Transverse colon (tissue), 4 donors: Measurements from ENCODE around the gene NUDCD3. TPM values are rescaled to one million over a fixed set of nuclear protein-coding genes. Genes with fewer than 3 reads are reported as not detected.

Source experiments
- DNase-seq: peaks from one replicate; pipeline ENCODE4 v3.0.0-alpha.2; 2019
- H3K27ac ChIP-seq, 4 donors: fragments of 200-600 bp; sonication (generic); 2 replicates each; pipeline ENCODE4 v1.5.1; 2016 to 2018; ENCODE audit warnings: inconsistent platforms in 4 of 4
- H3K27me3 ChIP-seq: fragments of 200-600 bp; sonication (generic); 2 replicates; pipeline ENCODE4 v1.5.1; 2017; ENCODE audit warnings: inconsistent platforms
- H3K36me3 ChIP-seq, 4 donors: fragments of 200-600 bp; sonication (generic); 2 replicates each; pipeline ENCODE4 v1.5.1; 2017 to 2019; ENCODE audit warnings: inconsistent platforms in 4 of 4
- H3K4me1 ChIP-seq, 4 donors: fragments of 200-600 bp; sonication (generic); 2 replicates each; pipeline ENCODE4 v1.5.1; 2017 to 2020; ENCODE audit warnings: inconsistent platforms in 4 of 4
- H3K4me3 ChIP-seq, 4 donors: fragments of 200-600 bp; sonication (generic); 1 replicate in 1 of 4; 2 replicates in 3 of 4; pipeline versions ENCODE4 v1.5.1 to v1.6.1; 2017 to 2019; ENCODE audit warnings: inconsistent platforms in 4 of 4
- H3K9me3 ChIP-seq, 2 donors: fragments of 200-600 bp; sonication (generic); 2 replicates each; pipeline ENCODE4 v1.5.1; 2017 to 2019; ENCODE audit warnings: inconsistent platforms in 2 of 2
- CTCF ChIP-seq, 5 experiments: fragments of 200-600 bp in 3 of 5; fragments of 450-650 bp in 2 of 5; sonication (generic) in 3 of 5; IDR thresholded peaks; 1 replicate in 2 of 5; 2 replicates in 3 of 5; pipeline ENCODE4 v1.5.1; 2016 to 2017; ENCODE audit warnings: antibody characterized with exemption in 5 of 5, inconsistent platforms in 3 of 5, mild to moderate bottlenecking in 2 of 5, moderate library complexity in 1 of 5
- EP300 ChIP-seq: sonication (generic); formaldehyde crosslinking; IDR thresholded peaks from one replicate; pipeline ENCODE4 v1.6.1; 2017; ENCODE audit warnings: antibody characterized with exemption, low read depth
- POLR2A ChIP-seq: fragments of 450-650 bp; IDR thresholded peaks from one replicate; pipeline ENCODE4 v1.6.1; 2016; ENCODE audit warnings: antibody characterized with exemption, mild to moderate bottlenecking, moderate library complexity
- POLR2AphosphoS5 ChIP-seq, 3 donors: sonication (generic); formaldehyde crosslinking; IDR thresholded peaks; one replicate each; pipeline ENCODE4 v1.6.1; 2016; ENCODE audit warnings: antibody characterized with exemption in 3 of 3
- WGBS, 2 donors: methylation state at CpG; one replicate each; pipeline ENCODE4 v1.1.5; 2018; ENCODE audit warnings: low coverage in 1 of 2; 5-methylcytosine and 5-hydroxymethylcytosine counted together
- in situ Hi-C, 4 donors: fragments of 200-750 bp; cut with MboI; loops; one replicate each; pipeline versions ENCODE4 v1.15.0 to v1.15.1; 2017; ENCODE audit warnings: low sequenced_read_pairs in 3 of 4, low pct_ligation_motif_present in 1 of 4, low pct_unique_long_range_greater_than_20kb in 1 of 4
- intact Hi-C: fragments of 100-400 bp; cut with DNase I; formaldehyde crosslinking; loops from one replicate; pipeline ENCODE4 v1.15.1; 2023; ENCODE audit warnings: low total_unique reads
- total RNA-seq, 4 donors: library from RNA; depleted of rRNA; stranded (reverse); fragments of >200 nt; gene quantifications; one replicate each; pipeline ENCODE4 v1.1.0, GENCODE V29; 2016

NUDCD3 gene
- total RNA-seq, 4 donors from 2014 or later, result 31.9 to 76.7 (median 38.6) TPM

GRCh38 chr7:44439926-44440325 is 50.5 kb downstream of the NUDCD3 start:
- no peak overlapping the region for H3K27ac ChIP-seq
- no peak overlapping the region for H3K4me3 ChIP-seq
- TF ChIP-seq EP300 (no peak), POLR2A (no peak), POLR2AphosphoS5 (IDR thresholded peaks at IDR 0.05) (no peak), CTCF (IDR thresholded peaks at IDR 0.05) (no peak)
- intact Hi-C loops (no loop called here), in situ Hi-C loops (no loop called here)
- no peaks in the 10 kb centered on the region for H3K36me3 ChIP-seq
- WGBS, 2 donors, result 69% methylated on average over 3 of the region's 3 CpGs; no CpG with 5 or more reads in 1 of the 2 donors
- H3K27me3 ChIP-seq, result no peaks in the 10 kb centered on the region
- peaks cover 0 to 3% (median 0%) of the 10 kb centered on the region in 4 donors for H3K4me1 ChIP-seq
- H3K9me3 ChIP-seq, result no peaks in the 10 kb centered on the region
- DNase-seq, result no peak

- TF ChIP-seq EP300 (no peak), POLR2A (no peak), POLR2AphosphoS5 (IDR thresholded peaks at IDR 0.05) (no peak), CTCF (IDR thresholded peaks at IDR 0.05) (no peak)
- Histone ChIP-seq H3K27me3 (no peaks in the 10 kb centered on the region), H3K4me3 (no peak overlapping the region), H3K9me3 (no peaks in the 10 kb centered on the region), H3K27ac (no peak overlapping the region), H3K36me3 (no peaks in the 10 kb centered on the region), H3K4me1 (peaks cover 0 to 3% (median 0%) of the 10 kb centered on the region in 4 donors)
- intact Hi-C loops, result no loop called here
- in situ Hi-C loops, result no loop called here
- 96 to 100% methylated on average over 3 to 4 of the region's 4 CpGs for WGBS, 2 donors
- no peak for DNase-seq
These were observed 51.6 kb downstream of the NUDCD3 start for GRCh38 chr7:44438816-44439215.

- Histone ChIP-seq H3K27ac (no peak overlapping the region), H3K4me3 (no peak overlapping the region), H3K9me3 (no peaks in the 10 kb centered on the region), H3K27me3 (no peaks in the 10 kb centered on the region), H3K4me1 (no peaks in the 10 kb centered on the region), H3K36me3 (no peaks in the 10 kb centered on the region)
- TF ChIP-seq EP300, result no peak
- no peak for TF ChIP-seq CTCF (IDR thresholded peaks at IDR 0.05)
- no peak for TF ChIP-seq POLR2A
- no peak for TF ChIP-seq POLR2AphosphoS5 (IDR thresholded peaks at IDR 0.05)
- no peak for DNase-seq
- 97 to 100% methylated on average over 1 to 7 of the region's 7 CpGs for WGBS, 2 donors
- in situ Hi-C loops (no loop called here), intact Hi-C loops (no loop called here)
These were observed 56.3 kb downstream of the NUDCD3 start for GRCh38 chr7:44434201-44434600.

- intact Hi-C loops, result no loop called here
These were observed 57.0 kb downstream of the NUDCD3 start for GRCh38 chr7:44433255-44434022.

More at GRCh38 chr7:44433255-44434022, 57.0 kb downstream of the NUDCD3 start:
- DNase-seq, result no peak
- no peak overlapping the region for H3K4me3 ChIP-seq
- no peaks in the 10 kb centered on the region for H3K36me3 ChIP-seq
- WGBS, 2 donors, result 88 to 89% methylated on average over 7 to 10 of the region's 10 CpGs
- TF ChIP-seq POLR2AphosphoS5 (IDR thresholded peaks at IDR 0.05) (no peak), CTCF (IDR thresholded peaks at IDR 0.05) (no peak), POLR2A (no peak), EP300 (no peak)
- no peaks in the 10 kb centered on the region for H3K9me3 ChIP-seq
- in situ Hi-C loops, result no loop called here
- no peaks in the 10 kb centered on the region for H3K27me3 ChIP-seq
- no peaks in the 10 kb centered on the region for H3K4me1 ChIP-seq
- no peak overlapping the region for H3K27ac ChIP-seq
